DMS 273 (cell line): ENCODE data around the gene ATP7B.
"Not testable (repeated sequence)": the region's sequence is repeated elsewhere in the genome, so short reads cannot be mapped to it uniquely, and the experiment has no call there.

Source experiments
- DNase-seq: peaks from one replicate; lab custom pipeline; 2025; ENCODE audit not compliant: unreplicated experiment; lab: John Stamatoyannopoulos, UW

ATP7B gene

GRCh38 chr13:52010890-52011631, at the start of gene ATP7B:
ATP7B (minus strand) TSS chr13:52011450; CDS start chr13:52011337, 113 bp downstream.
- peak; percentile 62 for DNase-seq

- no peak for DNase-seq
Measured at GRCh38 chr13:52053460-52053859, 42.2 kb upstream of the ATP7B start.

GRCh38 chr13:52051400-52051799, 40.1 kb upstream of the ATP7B start:
- no peak for DNase-seq

GRCh38 chr13:52048516-52048915, 37.3 kb upstream of the ATP7B start:
- DNase-seq: no peak

- DNase-seq: no peak
Measured at GRCh38 chr13:52047463-52047862, 36.2 kb upstream of the ATP7B start.

- DNase-seq: no peak
Measured at GRCh38 chr13:52043675-52044074, 32.4 kb upstream of the ATP7B start.

GRCh38 chr13:52036037-52036436, 24.8 kb upstream of the ATP7B start:
- DNase-seq: no peak

GRCh38 chr13:52034616-52035226, 23.5 kb upstream of the ATP7B start:
- no peak for DNase-seq

- DNase-seq: no peak
Measured at GRCh38 chr13:52033039-52033438, 21.8 kb upstream of the ATP7B start.

- DNase-seq: not testable (repeated sequence)
Measured at GRCh38 chr13:52030401-52030800, 19.2 kb upstream of the ATP7B start.

- peak; percentile 15 for DNase-seq
Measured at GRCh38 chr13:52029569-52029968, 18.3 kb upstream of the ATP7B start.

- no peak for DNase-seq
Measured at GRCh38 chr13:52027832-52028231, 16.6 kb upstream of the ATP7B start.

GRCh38 chr13:52026246-52026626, 15.0 kb upstream of the ATP7B start:
- no peak for DNase-seq

GRCh38 chr13:52025475-52026245, 14.4 kb upstream of the ATP7B start:
- DNase-seq: no peak

GRCh38 chr13:52024481-52024880, 13.2 kb upstream of the ATP7B start, which contains the start of gene UTP14C:
UTP14C (plus strand) TSS chr13:52024691; CDS start chr13:52028805, 4,114 bp downstream.
- DNase-seq: no peak

GRCh38 chr13:52022356-52022755, 11.1 kb upstream of the ATP7B start:
- DNase-seq: no peak

- no peak for DNase-seq
Measured at GRCh38 chr13:52020191-52020590, 8.9 kb upstream of the ATP7B start.

- no peak for DNase-seq
Measured at GRCh38 chr13:52016296-52016695, 5.0 kb upstream of the ATP7B start.

- DNase-seq: peak; percentile 30
Measured at GRCh38 chr13:52012512-52012836, 1.2 kb upstream of the ATP7B start.

- DNase-seq: peak; percentile 98
Measured at GRCh38 chr13:52011632-52012511, 622 bp upstream of the ATP7B start, which contains the start of gene ALG11. ALG11 (plus strand) TSS chr13:52012398; CDS start chr13:52012419, 21 bp downstream.

GRCh38 chr13:52009946-52010345, 1.3 kb downstream of the ATP7B start:
- DNase-seq: no peak
